Tibial nerve (tissue), 3 donors: ENCODE data around the gene MORC4.

ENCODE experiments used
- POLR2A ChIP-seq, 2 donors: fragments of 450-650 bp; IDR thresholded peaks; one replicate each; pipeline ENCODE4 v1.6.1; 2017; ENCODE audit warnings: antibody characterized with exemption in 2 of 2, mild to moderate bottlenecking in 2 of 2, moderate library complexity in 2 of 2
- TF ChIP-seq, protein P1 (sequence below), 5 experiments: fragments of 200-600 bp in 3 of 5; fragments of 450-650 bp in 2 of 5; sonication (generic) in 3 of 5; IDR thresholded peaks; one replicate each; pipeline ENCODE4 v1.5.1; 2016 to 2019; ENCODE audit warnings: antibody characterized with exemption in 5 of 5, mild to moderate bottlenecking in 3 of 5, moderate library complexity in 2 of 5

DNA sequence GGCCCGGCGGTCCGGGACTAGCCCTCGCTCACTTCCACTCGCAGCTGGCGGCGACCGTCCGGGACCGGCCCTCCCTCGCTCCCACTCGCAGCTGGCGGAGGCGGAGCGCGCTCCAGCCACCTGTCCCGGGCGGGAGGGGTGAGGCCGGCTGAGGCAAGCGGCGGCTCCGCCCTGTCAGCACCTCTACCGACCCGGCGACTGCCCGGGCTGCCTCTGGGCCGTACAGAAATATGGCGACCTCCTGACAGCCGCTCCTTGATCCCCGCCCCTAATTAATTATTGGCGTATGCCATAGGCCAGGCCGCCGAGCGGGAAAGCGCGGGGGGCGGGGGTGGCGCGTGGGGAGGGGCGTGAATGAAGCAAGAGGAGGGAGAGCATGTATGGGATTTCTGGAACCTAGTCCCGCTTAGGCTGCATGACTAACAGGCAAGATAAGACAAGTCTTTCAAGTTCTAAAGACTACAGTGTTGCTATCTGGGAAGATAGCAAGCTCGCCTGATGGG, at the start of gene MORC4:
- TF ChIP-seq, protein P1, sequence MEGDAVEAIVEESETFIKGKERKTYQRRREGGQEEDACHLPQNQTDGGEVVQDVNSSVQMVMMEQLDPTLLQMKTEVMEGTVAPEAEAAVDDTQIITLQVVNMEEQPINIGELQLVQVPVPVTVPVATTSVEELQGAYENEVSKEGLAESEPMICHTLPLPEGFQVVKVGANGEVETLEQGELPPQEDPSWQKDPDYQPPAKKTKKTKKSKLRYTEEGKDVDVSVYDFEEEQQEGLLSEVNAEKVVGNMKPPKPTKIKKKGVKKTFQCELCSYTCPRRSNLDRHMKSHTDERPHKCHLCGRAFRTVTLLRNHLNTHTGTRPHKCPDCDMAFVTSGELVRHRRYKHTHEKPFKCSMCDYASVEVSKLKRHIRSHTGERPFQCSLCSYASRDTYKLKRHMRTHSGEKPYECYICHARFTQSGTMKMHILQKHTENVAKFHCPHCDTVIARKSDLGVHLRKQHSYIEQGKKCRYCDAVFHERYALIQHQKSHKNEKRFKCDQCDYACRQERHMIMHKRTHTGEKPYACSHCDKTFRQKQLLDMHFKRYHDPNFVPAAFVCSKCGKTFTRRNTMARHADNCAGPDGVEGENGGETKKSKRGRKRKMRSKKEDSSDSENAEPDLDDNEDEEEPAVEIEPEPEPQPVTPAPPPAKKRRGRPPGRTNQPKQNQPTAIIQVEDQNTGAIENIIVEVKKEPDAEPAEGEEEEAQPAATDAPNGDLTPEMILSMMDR (IDR thresholded peaks at IDR 0.05): no peak
- peak; percentile 28 to 69 for TF ChIP-seq POLR2A (IDR thresholded peaks at IDR 0.05)
